OCI-LY3 (cell line): ENCODE data around the gene KHNYN.

Experiments
- H2AFZ ChIP-seq: fragments of 200-600, 300-600 bp; shearing (Covaris generic); 2 replicates; pipeline ENCODE4 v1.6.0; 2014; ENCODE audit warnings: antibody characterized with exemption, low read depth, low read length
- H3K27ac ChIP-seq: fragments of 200-600, 300-600 bp; sonication (generic); 2 replicates; pipeline ENCODE4 v1.5.1; 2014; ENCODE audit warnings: mild to moderate bottlenecking, low read length, moderate library complexity, mixed read lengths
- H3K27me3 ChIP-seq: fragments of 200-600, 300-600 bp; sonication (generic); 2 replicates; pipeline ENCODE4 v1.6.1; 2014; ENCODE audit warnings: low read depth, low read length, mixed read lengths
- H3K36me3 ChIP-seq: fragments of 200-600, 300-600 bp; sonication (generic); replicated peaks from 2 replicates; pipeline ENCODE3; 2014; ENCODE audit warnings: low read depth, low read length, mixed read lengths
- H3K4me1 ChIP-seq: fragments of 300-600, 200-600 bp; sonication (generic); 2 replicates; pipeline ENCODE4 v1.6.1; 2014; ENCODE audit warnings: low read length, mixed read lengths
- H3K4me2 ChIP-seq: fragments of 200-600, 300-600 bp; sonication (generic); 2 replicates; pipeline ENCODE4 v1.6.1; 2014; ENCODE audit warnings: low read length, mixed read lengths
- H3K4me3 ChIP-seq: fragments of 300-600, 200-600 bp; sonication (generic); 2 replicates; pipeline ENCODE4 v1.5.1; 2014; ENCODE audit warnings: antibody characterized with exemption, mild to moderate bottlenecking, low read length, moderate library complexity
- H3K79me2 ChIP-seq: fragments of 300-600, 200-600 bp; shearing (Covaris generic); 2 replicates; pipeline ENCODE4 v1.6.1; 2014; ENCODE audit warnings: mild to moderate bottlenecking, low read length, mixed read lengths
- H3K9ac ChIP-seq: fragments of 300-600, 200-600 bp; shearing (Covaris generic); 2 replicates; pipeline ENCODE4 v1.6.0; 2014; ENCODE audit warnings: mild to moderate bottlenecking, low read length, moderate library complexity
- H3K9me3 ChIP-seq: fragments of 200-600, 300-600 bp; shearing (Covaris generic); 2 replicates; pipeline ENCODE4 v1.6.1; 2014; ENCODE audit warnings: low read length, mixed read lengths; ENCODE audit not compliant: insufficient read depth
- H4K20me1 ChIP-seq: fragments of 200-600, 300-600 bp; sonication (generic); 2 replicates; pipeline ENCODE4 v1.6.1; 2016; ENCODE audit warnings: low read length, mixed read lengths; ENCODE audit not compliant: insufficient read depth
- CTCF ChIP-seq: fragments of 200-600, 300-600 bp; sonication (generic); IDR thresholded peaks from 2 replicates; pipeline ENCODE4 v1.5.1; 2014; ENCODE audit warnings: antibody characterized with exemption, low read length, low read depth
- EZH2phosphoT487 ChIP-seq: fragments of 200-600 bp; shearing (Covaris generic); IDR thresholded peaks from 2 replicates; pipeline ENCODE4 v1.6.1; 2018; ENCODE audit warnings: antibody characterized with exemption, mixed run types, low read depth

KHNYN gene

GRCh38 chr14:24429395-24430142, at the start of gene KHNYN, which contains the start of gene CBLN3:
TSS of gene KHNYN (plus strand) at chr14:24429954. CDS start at chr14:24430731, 777 bp downstream.
TSS of gene CBLN3 (minus strand) at chr14:24429668. CDS start at chr14:24429054, 614 bp downstream.
- Histone ChIP-seq H3K9ac (peak within 1 kb of the TSS; percentile 99), H3K36me3 (peaks cover 28% of the 10 kb centered on the region), H3K4me3 (peak within 1 kb of the TSS; percentile 98), H3K27me3 (no peaks in the 10 kb centered on the region), H3K79me2 (peaks cover 18% of the 10 kb centered on the region), H4K20me1 (0 out of 2 replicates have a peak, but pooled peaks cover 5% of the 10 kb centered on the region), H3K4me1 (peaks cover 15% of the 10 kb centered on the region), H3K9me3 (no peaks in the 10 kb centered on the region), H2AFZ (peak within 1 kb of the TSS; percentile 83), H3K4me2 (peak within 1 kb of the TSS; percentile 95), H3K27ac (peak within 1 kb of the TSS; percentile 88)
- no peak for TF ChIP-seq EZH2phosphoT487
- no peak for TF ChIP-seq CTCF

GRCh38 chr14:24381363-24382063, 48.2 kb upstream of the KHNYN start:
- H2AFZ ChIP-seq, result no peak overlapping the region
- no peak overlapping the region for H3K9ac ChIP-seq
- peak overlapping the region; percentile 27 for H3K4me2 ChIP-seq
- no peak for TF ChIP-seq EZH2phosphoT487
- TF ChIP-seq CTCF, result no peak
- H3K27ac ChIP-seq, result no peak overlapping the region
- no peaks in the 10 kb centered on the region for H3K9me3 ChIP-seq
- no peaks in the 10 kb centered on the region for H4K20me1 ChIP-seq
- peaks cover 10% of the 10 kb centered on the region for H3K4me1 ChIP-seq
- no peaks in the 10 kb centered on the region for H3K79me2 ChIP-seq
- H3K36me3 ChIP-seq, result peaks cover under 1% of the 10 kb centered on the region
- H3K27me3 ChIP-seq, result peaks cover 4% of the 10 kb centered on the region
- no peak overlapping the region for H3K4me3 ChIP-seq

- Histone ChIP-seq H3K79me2 (no peaks in the 10 kb centered on the region), H3K4me2 (no peak overlapping the region), H3K9me3 (no peaks in the 10 kb centered on the region), H3K27me3 (peaks cover 9% of the 10 kb centered on the region), H4K20me1 (no peaks in the 10 kb centered on the region), H3K4me3 (no peak overlapping the region), H2AFZ (no peak overlapping the region), H3K36me3 (no peaks in the 10 kb centered on the region), H3K4me1 (peaks cover 10% of the 10 kb centered on the region), H3K9ac (no peak overlapping the region), H3K27ac (no peak overlapping the region)
- TF ChIP-seq EZH2phosphoT487, result no peak
- TF ChIP-seq CTCF, result no peak
Observed at GRCh38 chr14:24382064-24382371, 47.7 kb upstream of the KHNYN start.

GRCh38 chr14:24384169-24384568, 45.6 kb upstream of the KHNYN start:
- TF ChIP-seq EZH2phosphoT487 (no peak), CTCF (no peak)

More at GRCh38 chr14:24384169-24384568, 45.6 kb upstream of the KHNYN start:
- peaks cover 10% of the 10 kb centered on the region for H3K4me1 ChIP-seq
- no peak overlapping the region for H3K27ac ChIP-seq
- H3K9ac ChIP-seq, result no peak overlapping the region
- H4K20me1 ChIP-seq, result no peaks in the 10 kb centered on the region
- no peaks in the 10 kb centered on the region for H3K36me3 ChIP-seq
- H3K27me3 ChIP-seq, result peaks cover 26% of the 10 kb centered on the region
- no peaks in the 10 kb centered on the region for H3K9me3 ChIP-seq
- H3K4me3 ChIP-seq, result no peak overlapping the region
- no peaks in the 10 kb centered on the region for H3K79me2 ChIP-seq
- H3K4me2 ChIP-seq, result no peak overlapping the region
- no peak overlapping the region for H2AFZ ChIP-seq
